HUES48 (cell line): ENCODE results near the gene PNMA8B.
A peak's percentile ranks its signal among the peaks of the same experiment; 100 is the strongest.
"Not testable (repeated sequence)": the region's sequence is repeated elsewhere in the genome, so short reads cannot be mapped to it uniquely, and the experiment has no call there.

Experiments
- H3K27ac ChIP-seq: one replicate; pipeline ENCODE4 v1.7.0; 2013; ENCODE audit warnings: low read depth, low read length, inconsistent platforms
- H3K27me3 ChIP-seq: 2 replicates; pipeline ENCODE4 v1.6.1; 2013; ENCODE audit warnings: mild to moderate bottlenecking, low read length; ENCODE audit not compliant: control insufficient read depth, insufficient read depth
- H3K36me3 ChIP-seq: 2 replicates; pipeline ENCODE4 v1.6.1; 2013; ENCODE audit warnings: low read length; ENCODE audit not compliant: control insufficient read depth, insufficient read depth
- H3K4me1 ChIP-seq: 2 replicates; pipeline ENCODE4 v1.6.1; 2013; ENCODE audit warnings: mild to moderate bottlenecking, low read length; ENCODE audit not compliant: control insufficient read depth, insufficient read depth
- H3K4me3 ChIP-seq: 2 replicates; pipeline ENCODE4 v1.5.1; 2013; ENCODE audit warnings: mild to moderate bottlenecking, low read depth, low read length
- H3K9ac ChIP-seq: 2 replicates; pipeline ENCODE4 v1.6.1; 2013; ENCODE audit warnings: mild to moderate bottlenecking, low read depth, low read length, moderate library complexity
- H3K9me3 ChIP-seq: 2 replicates; pipeline ENCODE4 v1.6.1; 2013; ENCODE audit warnings: low read length; ENCODE audit not compliant: control insufficient read depth, insufficient read depth

The PNMA8B gene

GRCh38 chr19:46528601-46529590, 33.2 kb upstream of the PNMA8B start:
- H3K9me3 ChIP-seq: no peaks in the 10 kb centered on the region
- H3K4me1 ChIP-seq: peaks cover 20% of the 10 kb centered on the region
- H3K27ac ChIP-seq: no peak overlapping the region
- peak overlapping the region; percentile 35; the same call in 1 of the 2 replicates for H3K4me3 ChIP-seq
- H3K36me3 ChIP-seq: no peaks in the 10 kb centered on the region
- no peaks in the 10 kb centered on the region for H3K27me3 ChIP-seq
- no peak overlapping the region for H3K9ac ChIP-seq

- H3K4me3 ChIP-seq, H3K36me3 ChIP-seq, H3K9me3 ChIP-seq, H3K27me3 ChIP-seq, H3K27ac ChIP-seq, H3K9ac ChIP-seq: not testable (repeated sequence)
- H3K4me1 ChIP-seq: peaks cover 20% of the 10 kb centered on the region
These were observed 31.1 kb upstream of the PNMA8B start for GRCh38 chr19:46526801-46527200.

- Histone ChIP-seq H3K9ac (no peak overlapping the region), H3K27ac (no peak overlapping the region), H3K27me3 (no peaks in the 10 kb centered on the region), H3K4me1 (peaks cover 9% of the 10 kb centered on the region), H3K9me3 (no peaks in the 10 kb centered on the region), H3K4me3 (no peak overlapping the region), H3K36me3 (no peaks in the 10 kb centered on the region)
These were observed 28.6 kb upstream of the PNMA8B start for GRCh38 chr19:46524308-46524707.

GRCh38 chr19:46522988-46523387, 27.3 kb upstream of the PNMA8B start:
- not testable (repeated sequence) for H3K36me3 ChIP-seq, H3K4me3 ChIP-seq, H3K4me1 ChIP-seq, H3K9ac ChIP-seq, H3K9me3 ChIP-seq, H3K27ac ChIP-seq, H3K27me3 ChIP-seq

GRCh38 chr19:46521241-46521868, 25.7 kb upstream of the PNMA8B start:
- Histone ChIP-seq H3K9ac (no peak overlapping the region), H3K36me3 (no peaks in the 10 kb centered on the region), H3K4me3 (no peak overlapping the region)

DNA sequence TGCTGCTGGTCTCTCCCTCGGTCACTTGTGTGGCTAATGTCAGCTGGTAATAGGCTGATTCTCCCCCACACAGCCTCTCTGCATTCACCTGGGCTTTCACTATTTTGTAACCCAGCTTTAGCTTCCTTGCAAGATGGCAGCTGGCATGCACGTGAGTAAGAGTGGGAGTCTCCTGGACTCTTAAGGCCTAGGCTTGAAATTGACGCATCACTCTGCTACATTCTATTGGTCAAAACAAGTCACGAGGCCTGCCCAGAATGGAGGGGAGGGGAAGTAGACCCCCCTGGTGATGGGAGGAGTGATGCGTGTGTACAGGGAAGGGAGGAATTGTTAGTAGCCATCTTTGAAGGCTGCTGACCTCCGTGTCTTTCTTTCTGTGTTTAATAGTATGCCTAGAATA, 24.9 kb upstream of the PNMA8B start:
- Histone ChIP-seq H3K9me3 (no peaks in the 10 kb centered on the region), H3K4me3 (no peak overlapping the region), H3K27ac (no peak overlapping the region), H3K36me3 (no peaks in the 10 kb centered on the region), H3K4me1 (no peaks in the 10 kb centered on the region), H3K27me3 (no peaks in the 10 kb centered on the region), H3K9ac (no peak overlapping the region)

More at GRCh38 chr19:46521241-46521868, 25.7 kb upstream of the PNMA8B start:
- Histone ChIP-seq H3K27me3 (no peaks in the 10 kb centered on the region), H3K9me3 (no peaks in the 10 kb centered on the region), H3K4me1 (no peaks in the 10 kb centered on the region), H3K27ac (no peak overlapping the region)

DNA sequence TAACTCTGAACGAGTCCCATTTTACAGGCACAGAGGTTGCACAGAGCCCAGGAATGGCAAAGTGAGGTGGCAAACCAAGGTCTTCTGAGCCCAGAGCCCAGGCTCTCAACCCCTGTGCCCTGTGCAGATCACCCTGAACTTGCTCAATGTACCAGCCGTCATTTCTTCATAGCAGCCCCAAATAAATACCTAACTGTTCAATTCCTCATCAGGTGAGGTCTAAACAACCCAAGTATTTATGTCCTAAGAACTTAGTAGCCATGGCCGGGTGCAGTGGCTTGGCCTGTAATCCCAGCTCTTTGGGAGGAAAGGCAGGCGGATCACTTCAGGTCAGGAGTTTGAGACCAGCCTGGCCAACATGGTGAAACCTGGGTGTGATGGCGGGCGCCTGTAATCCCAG, 21.8 kb upstream of the PNMA8B start:
- no peak overlapping the region for H3K9ac ChIP-seq
- no peaks in the 10 kb centered on the region for H3K36me3 ChIP-seq
- no peak overlapping the region for H3K4me3 ChIP-seq
- no peaks in the 10 kb centered on the region for H3K4me1 ChIP-seq
- no peaks in the 10 kb centered on the region for H3K27me3 ChIP-seq
- H3K9me3 ChIP-seq: no peaks in the 10 kb centered on the region
- no peak overlapping the region for H3K27ac ChIP-seq

DNA sequence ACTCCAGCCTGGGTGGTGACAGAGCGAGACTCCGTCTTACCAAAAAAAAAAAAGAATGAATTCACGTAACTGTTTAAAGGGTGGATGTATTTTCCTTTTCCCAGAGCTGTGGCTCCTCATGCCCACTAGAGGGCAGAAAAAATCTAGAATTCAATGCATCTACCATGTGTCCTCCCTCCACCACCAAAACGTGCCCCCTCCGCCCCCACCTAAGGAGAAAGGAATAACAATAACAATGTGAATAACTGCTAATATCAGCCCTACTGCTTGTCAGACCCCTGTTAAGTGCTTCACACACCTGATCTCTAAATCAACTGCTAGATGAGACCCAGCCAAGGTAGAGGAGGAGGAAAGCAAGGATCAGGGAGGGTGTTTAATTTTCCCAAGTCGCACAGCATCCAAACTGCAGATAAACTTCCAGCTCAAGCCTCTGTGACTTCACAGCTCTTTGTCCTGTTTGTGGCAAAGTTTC, 20.2 kb upstream of the PNMA8B start:
- Histone ChIP-seq H3K9ac (no peak overlapping the region), H3K27me3 (no peaks in the 10 kb centered on the region), H3K36me3 (no peaks in the 10 kb centered on the region), H3K4me3 (no peak overlapping the region), H3K27ac (no peak overlapping the region), H3K4me1 (no peaks in the 10 kb centered on the region), H3K9me3 (no peaks in the 10 kb centered on the region)

GRCh38 chr19:46515290-46515609, 19.6 kb upstream of the PNMA8B start:
- Histone ChIP-seq H3K4me1 (no peaks in the 10 kb centered on the region), H3K36me3 (no peaks in the 10 kb centered on the region), H3K4me3 (no peak overlapping the region), H3K9ac (no peak overlapping the region), H3K27ac (no peak overlapping the region), H3K9me3 (no peaks in the 10 kb centered on the region), H3K27me3 (no peaks in the 10 kb centered on the region)

- Histone ChIP-seq H3K4me3 (no peak overlapping the region), H3K4me1 (no peaks in the 10 kb centered on the region), H3K27ac (no peak overlapping the region), H3K9me3 (no peaks in the 10 kb centered on the region), H3K27me3 (no peaks in the 10 kb centered on the region), H3K36me3 (no peaks in the 10 kb centered on the region), H3K9ac (no peak overlapping the region)
These were observed 19.1 kb upstream of the PNMA8B start for GRCh38 chr19:46514589-46515289.
